D721Med (cell line): ENCODE results near the gene C1QTNF1.

Experiments
- DNase-seq: peaks from one replicate; pipeline ENCODE4 v3.0.0; 2011; ENCODE audit warnings: low spot score; ENCODE audit not compliant: insufficient read length
- FAIRE-seq: peaks from 2 replicates; lab custom pipeline; 2011; peaks lifted over from hg19 to GRCh38; lab: Jason Lieb, UNC
- CTCF ChIP-seq: IDR thresholded peaks from 2 replicates; pipeline ENCODE4 v1.5.1; 2012; ENCODE audit warnings: mild to moderate bottlenecking, control low read depth; ENCODE audit not compliant: insufficient read depth; ENCODE audit errors: missing control alignments

The C1QTNF1 gene

GRCh38 chr17:79090443-79091225 is 66.7 kb downstream of the C1QTNF1 start:
- DNase-seq (no peak), FAIRE-seq (no peak)
- TF ChIP-seq CTCF: no peak

- no peak for FAIRE-seq
- TF ChIP-seq CTCF: no peak
- DNase-seq: no peak
Observed at GRCh38 chr17:79091226-79091670, 67.3 kb downstream of the C1QTNF1 start.

- TF ChIP-seq CTCF: no peak
- no peak for DNase-seq
- FAIRE-seq: no peak
Observed at GRCh38 chr17:79092567-79092966, 68.6 kb downstream of the C1QTNF1 start.

- TF ChIP-seq CTCF: no peak
- DNase-seq (no peak), FAIRE-seq (no peak)
Observed at GRCh38 chr17:79093270-79093669, 69.3 kb downstream of the C1QTNF1 start.

DNA sequence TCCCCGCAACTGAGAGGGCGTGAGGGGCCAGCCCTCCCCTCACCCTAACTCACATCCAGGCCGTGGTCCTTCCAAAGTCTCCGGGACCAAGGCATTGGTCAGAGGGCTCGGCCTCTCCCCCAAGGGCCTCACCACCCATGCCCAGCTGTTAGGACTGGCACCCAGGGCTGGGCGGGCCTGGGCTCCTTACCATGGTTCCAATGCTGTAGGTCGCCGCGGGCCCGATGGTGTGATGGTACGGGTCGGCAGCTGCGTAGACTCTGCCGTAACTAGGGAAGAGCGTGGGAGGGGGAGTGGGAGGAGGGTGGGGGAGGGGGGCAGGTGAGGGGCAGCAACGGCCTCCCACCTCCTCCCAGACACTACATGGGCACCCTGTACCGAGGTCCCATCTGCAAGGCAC is 70.3 kb downstream of the C1QTNF1 start:
- DNase-seq (no peak), FAIRE-seq (no peak)
- TF ChIP-seq CTCF: no peak

DNA sequence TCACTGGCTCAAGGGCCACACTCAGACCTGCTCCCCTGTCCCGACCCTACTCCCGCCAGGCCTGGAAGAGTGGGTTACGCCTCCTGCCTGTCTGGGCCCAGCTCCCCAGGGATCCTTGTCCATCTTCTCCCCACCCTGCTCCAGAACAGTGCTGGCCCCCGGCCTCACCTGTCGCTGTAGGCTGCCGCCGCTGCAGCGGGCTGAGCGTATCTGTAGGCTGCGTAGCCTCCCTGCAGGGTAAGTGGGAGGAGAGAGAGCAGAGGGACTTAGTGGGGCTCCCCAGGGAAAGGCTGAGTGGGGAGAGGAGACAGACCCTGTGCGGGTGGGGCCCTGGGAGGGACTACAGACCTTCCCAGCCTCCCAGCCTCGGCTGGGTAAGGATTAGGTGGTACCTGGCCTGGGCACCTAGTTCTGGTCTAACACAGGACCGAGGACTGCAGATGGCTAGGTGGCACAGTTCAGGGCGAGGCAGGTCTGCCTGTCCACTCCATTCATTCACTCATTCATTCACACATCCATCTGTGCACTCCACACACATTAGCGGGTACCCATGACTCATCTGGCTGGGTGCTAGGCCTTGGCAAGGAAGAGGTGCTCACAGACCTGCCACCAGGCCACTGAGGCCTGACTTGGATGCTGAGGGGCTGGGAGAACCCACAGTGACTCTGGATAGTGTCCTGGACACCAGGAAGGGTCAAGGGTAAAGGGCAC is 71.5 kb downstream of the C1QTNF1 start:
- no peak for TF ChIP-seq CTCF
- DNase-seq (no peak), FAIRE-seq (no peak)

GRCh38 chr17:79096477-79096876 is 72.5 kb downstream of the C1QTNF1 start:
- FAIRE-seq: no peak
- TF ChIP-seq CTCF: no peak
- no peak for DNase-seq
